WI38 (cell line): Measurements from ENCODE around the gene SELENOI.

ENCODE experiments used
- H3K4me3 ChIP-seq: 2 replicates; pipeline ENCODE4 v1.5.1; 2011; ENCODE audit warnings: low read depth, mild to moderate bottlenecking, control low read depth, low read length
- CTCF ChIP-seq: IDR thresholded peaks from 2 replicates; pipeline ENCODE4 v1.5.1; 2012; ENCODE audit warnings: low read depth, mild to moderate bottlenecking, control low read depth, low read length

Gene SELENOI

GRCh38 chr2:26414311-26414710 lies 68.4 kb downstream of the SELENOI start:
- TF ChIP-seq CTCF: no peak
- H3K4me3 ChIP-seq: no peak overlapping the region

- no peak overlapping the region for H3K4me3 ChIP-seq
- TF ChIP-seq CTCF: no peak
Measured at GRCh38 chr2:26421961-26422360, 76.0 kb downstream of the SELENOI start.

GRCh38 chr2:26422947-26423629 lies 77.1 kb downstream of the SELENOI start:
- TF ChIP-seq CTCF: no peak
- H3K4me3 ChIP-seq: no peak overlapping the region

GRCh38 chr2:26423750-26424149 lies 77.8 kb downstream of the SELENOI start:
- TF ChIP-seq CTCF: no peak

GRCh38 chr2:26424221-26424620 lies 78.3 kb downstream of the SELENOI start:
- TF ChIP-seq CTCF: no peak
- H3K4me3 ChIP-seq: no peak overlapping the region

More at GRCh38 chr2:26423750-26424149, 77.8 kb downstream of the SELENOI start:
- no peak overlapping the region for H3K4me3 ChIP-seq

GRCh38 chr2:26428846-26429245 lies 82.9 kb downstream of the SELENOI start:
- TF ChIP-seq CTCF: no peak
- no peak overlapping the region for H3K4me3 ChIP-seq

- no peak overlapping the region for H3K4me3 ChIP-seq
- no peak for TF ChIP-seq CTCF
Measured at GRCh38 chr2:26429779-26430578, 84.0 kb downstream of the SELENOI start.
